Bronchial epithelial cell (primary cell): ENCODE data around the gene ZP1. TPM values are rescaled to one million over a fixed set of nuclear protein-coding genes. Genes with fewer than 3 reads are reported as not detected.

Experiments
- DNase-seq: peaks from one replicate; pipeline ENCODE4 v3.0.0-alpha.2; 2010; ENCODE audit warnings: low read depth
- FAIRE-seq: peaks from 2 replicates; lab custom pipeline; 2011; peaks lifted over from hg19 to GRCh38; lab: Jason Lieb, UNC
- H3K27me3 ChIP-seq: 2 replicates; pipeline ENCODE4 v1.5.1; 2011; ENCODE audit warnings: low read length; ENCODE audit not compliant: control insufficient read depth, insufficient read depth
- H3K36me3 ChIP-seq: 2 replicates; pipeline ENCODE4 v1.5.1; 2011; ENCODE audit warnings: low read length; ENCODE audit not compliant: control insufficient read depth, insufficient read depth
- H3K4me3 ChIP-seq: 2 replicates; pipeline ENCODE4 v1.5.1; 2011; ENCODE audit warnings: mild to moderate bottlenecking, low read depth, low read length, control low read depth
- total RNA-seq: library from RNA; depleted of rRNA; stranded (reverse); fragments of >200 nt; gene quantifications from 2 replicates; pipeline ENCODE4 v1.2.1, GENCODE V29; 2014
- TF ChIP-seq, protein P1 (sequence below): IDR thresholded peaks from 2 replicates; pipeline ENCODE4 v1.5.1; 2011; ENCODE audit warnings: mild to moderate bottlenecking, moderate library complexity, low read length, control low read depth, inconsistent platforms; ENCODE audit not compliant: insufficient read depth, severe bottlenecking

Gene ZP1
- total RNA-seq, 1 donor from 2014 or later = not detected

- peak within 1 kb of the TSS; percentile 79 for H3K4me3 ChIP-seq
- TF ChIP-seq, protein P1, sequence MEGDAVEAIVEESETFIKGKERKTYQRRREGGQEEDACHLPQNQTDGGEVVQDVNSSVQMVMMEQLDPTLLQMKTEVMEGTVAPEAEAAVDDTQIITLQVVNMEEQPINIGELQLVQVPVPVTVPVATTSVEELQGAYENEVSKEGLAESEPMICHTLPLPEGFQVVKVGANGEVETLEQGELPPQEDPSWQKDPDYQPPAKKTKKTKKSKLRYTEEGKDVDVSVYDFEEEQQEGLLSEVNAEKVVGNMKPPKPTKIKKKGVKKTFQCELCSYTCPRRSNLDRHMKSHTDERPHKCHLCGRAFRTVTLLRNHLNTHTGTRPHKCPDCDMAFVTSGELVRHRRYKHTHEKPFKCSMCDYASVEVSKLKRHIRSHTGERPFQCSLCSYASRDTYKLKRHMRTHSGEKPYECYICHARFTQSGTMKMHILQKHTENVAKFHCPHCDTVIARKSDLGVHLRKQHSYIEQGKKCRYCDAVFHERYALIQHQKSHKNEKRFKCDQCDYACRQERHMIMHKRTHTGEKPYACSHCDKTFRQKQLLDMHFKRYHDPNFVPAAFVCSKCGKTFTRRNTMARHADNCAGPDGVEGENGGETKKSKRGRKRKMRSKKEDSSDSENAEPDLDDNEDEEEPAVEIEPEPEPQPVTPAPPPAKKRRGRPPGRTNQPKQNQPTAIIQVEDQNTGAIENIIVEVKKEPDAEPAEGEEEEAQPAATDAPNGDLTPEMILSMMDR = peak; percentile 5
- DNase-seq (peak; percentile 56), FAIRE-seq (no peak)
- H3K36me3 ChIP-seq = peaks cover 27% of the 10 kb centered on the region
- no peaks in the 10 kb centered on the region for H3K27me3 ChIP-seq
These were observed 57.0 kb downstream of the ZP1 start, which contains the start of gene TMEM132A for GRCh38 chr11:60924110-60924905. TMEM132A (plus strand) TSS chr11:60924460; CDS start chr11:60924634, 174 bp downstream.

Other genes starting within 250 kb of the ZP1 start
- not detected in 2 replicates for gene MS4A8, start 167.9 kb upstream of the ZP1 start, total RNA-seq
- gene MS4A18, start 142.8 kb upstream of the ZP1 start, total RNA-seq = not detected in 2 replicates
- gene MS4A15, start 110.7 kb upstream of the ZP1 start, total RNA-seq = not detected in 2 replicates
- not detected in 2 replicates for gene MS4A10, start 82.2 kb upstream of the ZP1 start, total RNA-seq
- gene CCDC86, start 25.4 kb upstream of the ZP1 start, total RNA-seq = 7.4 TPM in 2 replicates
- 0.13 TPM in 1 of 2 replicates, not detected in the other for gene PTGDR2, start 11.6 kb upstream of the ZP1 start, total RNA-seq
- 30.2 and 36.1 TPM in 2 replicates for gene PRPF19, start 39.0 kb downstream of the ZP1 start, total RNA-seq
- 7.6 and 7.7 TPM in 2 replicates for gene TMEM109, start 46.6 kb downstream of the ZP1 start, total RNA-seq
- 22.6 and 25.2 TPM in 2 replicates for gene TMEM132A, start 56.9 kb downstream of the ZP1 start, total RNA-seq
- gene SLC15A3, start 84.6 kb downstream of the ZP1 start, total RNA-seq = 0.38 and 1.3 TPM in 2 replicates
- gene CD6, start 104.1 kb downstream of the ZP1 start, total RNA-seq = not detected in 2 replicates
- not detected in 2 replicates for gene CD5, start 234.9 kb downstream of the ZP1 start, total RNA-seq